ENCODE results near the gene BSN. TPM values are rescaled to one million over a fixed set of nuclear protein-coding genes. Genes with fewer than 3 reads are reported as not detected.

The BSN gene
- total RNA-seq, 1 experiment from 2014 or later: 0.28 TPM

GRCh38 chr3:49511639-49512038, 42.6 kb upstream of the BSN start:
- no peaks in the 10 kb centered on the region for H3K9me3 ChIP-seq (ENCODE audit: insufficient read depth, low read depth)
- H3K9me2 ChIP-seq (ENCODE audit: insufficient read depth): no peaks in the 10 kb centered on the region
- BruUV-seq (replicated peaks): no TSS peak
- H3K79me2 ChIP-seq (ENCODE audit: low read depth): peaks cover 14% of the 10 kb centered on the region; the same call in 1 of the 2 replicates
- CTCF ChIA-PET: no interaction called here
- no peaks in the 10 kb centered on the region for H4K20me1 ChIP-seq (ENCODE audit: insufficient read depth)
- no peak overlapping the region for H3K4me2 ChIP-seq
- peaks cover 8% of the 10 kb centered on the region for H3K4me1 ChIP-seq (replicated peaks; ENCODE audit: insufficient read depth)
- POLR2A ChIA-PET (ENCODE audit: unreplicated experiment): interaction anchor here (0.7 kb wide), 1 partner anchor 10 kb away, joined by 5 read pairs; no protein-coding TSS in a partner anchor
- TF ChIP-seq EZH2 (IDR thresholded peaks at IDR 0.05; ENCODE audit: low read depth): no peak
- TF ChIP-seq, protein P1, sequence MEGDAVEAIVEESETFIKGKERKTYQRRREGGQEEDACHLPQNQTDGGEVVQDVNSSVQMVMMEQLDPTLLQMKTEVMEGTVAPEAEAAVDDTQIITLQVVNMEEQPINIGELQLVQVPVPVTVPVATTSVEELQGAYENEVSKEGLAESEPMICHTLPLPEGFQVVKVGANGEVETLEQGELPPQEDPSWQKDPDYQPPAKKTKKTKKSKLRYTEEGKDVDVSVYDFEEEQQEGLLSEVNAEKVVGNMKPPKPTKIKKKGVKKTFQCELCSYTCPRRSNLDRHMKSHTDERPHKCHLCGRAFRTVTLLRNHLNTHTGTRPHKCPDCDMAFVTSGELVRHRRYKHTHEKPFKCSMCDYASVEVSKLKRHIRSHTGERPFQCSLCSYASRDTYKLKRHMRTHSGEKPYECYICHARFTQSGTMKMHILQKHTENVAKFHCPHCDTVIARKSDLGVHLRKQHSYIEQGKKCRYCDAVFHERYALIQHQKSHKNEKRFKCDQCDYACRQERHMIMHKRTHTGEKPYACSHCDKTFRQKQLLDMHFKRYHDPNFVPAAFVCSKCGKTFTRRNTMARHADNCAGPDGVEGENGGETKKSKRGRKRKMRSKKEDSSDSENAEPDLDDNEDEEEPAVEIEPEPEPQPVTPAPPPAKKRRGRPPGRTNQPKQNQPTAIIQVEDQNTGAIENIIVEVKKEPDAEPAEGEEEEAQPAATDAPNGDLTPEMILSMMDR (conservative IDR thresholded peaks at IDR 0.05): no peak
- intact Hi-C loops (cut with micrococcal nuclease; ENCODE audit: unreplicated experiment): no loop called here
- no peaks in the 10 kb centered on the region for H3K27me3 ChIP-seq (ENCODE audit: insufficient read depth, low read depth)
- H3F3A ChIP-seq (ENCODE audit: insufficient read depth, low read depth): peaks cover 4% of the 10 kb centered on the region; the same call in 1 of the 2 replicates
- no peak overlapping the region for H3K27ac ChIP-seq
- no peak overlapping the region for H2AFZ ChIP-seq
- H3K36me3 ChIP-seq (ENCODE audit: low read depth): peaks cover 10% of the 10 kb centered on the region
- DNase-seq: no peak
- H3K4me3 ChIP-seq: no peak overlapping the region

DNA sequence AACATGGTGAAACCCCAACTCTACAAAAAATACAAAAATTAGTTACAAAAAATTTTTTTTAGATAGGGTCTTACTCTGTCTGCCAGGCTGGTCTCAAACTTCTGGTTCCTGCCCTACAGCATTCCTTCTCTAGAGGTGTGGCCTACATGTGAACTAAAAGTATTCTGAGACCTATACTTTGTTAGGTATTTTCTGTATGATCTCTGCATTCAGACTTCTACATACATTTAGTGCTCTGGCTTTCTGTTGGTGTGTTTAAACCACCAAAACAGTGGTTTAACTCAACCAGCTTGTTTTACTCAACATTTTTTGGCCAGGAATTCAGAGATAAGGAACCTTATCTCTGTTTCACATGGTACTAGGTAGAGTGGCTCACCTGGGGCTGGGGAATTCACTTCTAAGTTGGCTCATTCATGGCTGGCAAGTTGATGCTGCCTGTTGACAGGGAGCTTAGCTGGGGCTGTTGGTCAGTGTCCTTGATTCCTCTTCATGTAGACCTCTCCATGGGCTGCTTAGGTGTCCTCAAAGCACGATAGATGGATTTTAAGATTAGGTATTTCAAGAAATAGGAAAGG, 41.4 kb upstream of the BSN start:
- Histone ChIP-seq H4K20me1 (ENCODE audit: insufficient read depth) (no peaks in the 10 kb centered on the region), H3K4me2 (peak overlapping the region; percentile 40), H3K9me3 (ENCODE audit: insufficient read depth, low read depth) (no peaks in the 10 kb centered on the region), H3K27me3 (ENCODE audit: insufficient read depth, low read depth) (no peaks in the 10 kb centered on the region), H3K36me3 (ENCODE audit: low read depth) (peaks cover 10% of the 10 kb centered on the region), H3K4me3 (no peak overlapping the region), H3K4me1 (replicated peaks; ENCODE audit: insufficient read depth) (peaks cover 8% of the 10 kb centered on the region), H3F3A (ENCODE audit: insufficient read depth, low read depth) (peaks cover 4% of the 10 kb centered on the region; the same call in 1 of the 2 replicates), H2AFZ (no peak overlapping the region), H3K9me2 (ENCODE audit: insufficient read depth) (no peaks in the 10 kb centered on the region), H3K27ac (peak overlapping the region; percentile 51; the same call in 1 of the 2 replicates), H3K79me2 (ENCODE audit: low read depth) (peaks cover 10% of the 10 kb centered on the region; the same call in 1 of the 2 replicates)
- no peak for TF ChIP-seq EZH2 (IDR thresholded peaks at IDR 0.05; ENCODE audit: low read depth)
- TF ChIP-seq, protein P1 (conservative IDR thresholded peaks at IDR 0.05): no peak
- CTCF ChIA-PET: interaction anchor here (1.2 kb wide), 1 partner anchor 59 kb away, joined by 3 read pairs; no protein-coding TSS in a partner anchor
- DNase-seq: peak; percentile 16 to 63
- POLR2A ChIA-PET (ENCODE audit: unreplicated experiment): interaction anchor here (0.6 kb wide), 2 partner anchors 38 to 50 kb away, joined by 5 to 8 read pairs; no protein-coding TSS in a partner anchor
- no TSS peak for BruUV-seq (replicated peaks)
- intact Hi-C loops (cut with micrococcal nuclease; ENCODE audit: unreplicated experiment): no loop called here

GRCh38 chr3:49513494-49514124, 40.7 kb upstream of the BSN start:
- H4K20me1 ChIP-seq (ENCODE audit: insufficient read depth): no peaks in the 10 kb centered on the region
- H3K4me3 ChIP-seq: no peak overlapping the region
- no peak for DNase-seq
- no peaks in the 10 kb centered on the region for H3K9me3 ChIP-seq (ENCODE audit: insufficient read depth, low read depth)
- H3K27ac ChIP-seq: no peak overlapping the region; the same call in 1 of the 2 replicates
- no TSS peak for BruUV-seq (replicated peaks)
- TF ChIP-seq, protein P1 (conservative IDR thresholded peaks at IDR 0.05): no peak
- TF ChIP-seq EZH2 (IDR thresholded peaks at IDR 0.05; ENCODE audit: low read depth): no peak
- H3K27me3 ChIP-seq (ENCODE audit: insufficient read depth, low read depth): no peaks in the 10 kb centered on the region
- H3K9me2 ChIP-seq (ENCODE audit: insufficient read depth): no peaks in the 10 kb centered on the region
- H2AFZ ChIP-seq: no peak overlapping the region
- no peak overlapping the region for H3K4me2 ChIP-seq
- CTCF ChIA-PET: interaction anchor here (0.9 to 1.2 kb wide), 2 partner anchors 26 to 59 kb away, joined by 3 read pairs; no protein-coding TSS in a partner anchor
- H3K79me2 ChIP-seq (ENCODE audit: low read depth): peaks cover 4% of the 10 kb centered on the region; the same call in 1 of the 2 replicates
- H3F3A ChIP-seq (ENCODE audit: insufficient read depth, low read depth): peaks cover 1% of the 10 kb centered on the region; the same call in 1 of the 2 replicates
- H3K4me1 ChIP-seq (replicated peaks; ENCODE audit: insufficient read depth): peaks cover 8% of the 10 kb centered on the region
- intact Hi-C loops (cut with micrococcal nuclease; ENCODE audit: unreplicated experiment): no loop called here
- POLR2A ChIA-PET (ENCODE audit: unreplicated experiment): interaction anchor here (0.6 kb wide), 3 partner anchors 51 to 1986 kb away, joined by 3 to 5 read pairs (median 3); partner anchors contain the start of gene DCAF1
- peaks cover 10% of the 10 kb centered on the region for H3K36me3 ChIP-seq (ENCODE audit: low read depth)
